HepG2 (cell line): Measurements from ENCODE around the gene ATP13A2.

Source experiments
- ASH2L ChIP-seq: fragments of 300-600, 200-600 bp; sonication (generic); IDR thresholded peaks from 2 replicates; pipeline ENCODE4 v1.7.0; 2017; ENCODE audit warnings: low read depth, mild to moderate bottlenecking, moderate library complexity, mixed read lengths, low read length; ENCODE audit not compliant: insufficient read length
- CENPT ChIP-seq: sonication (generic); formaldehyde crosslinking; IDR thresholded peaks from 2 replicates; pipeline ENCODE4 v1.8.0; 2022; ENCODE audit warnings: low read depth, mild to moderate bottlenecking, moderate library complexity, missing genetic modification reagents
- CREB1 ChIP-seq, 2 experiments: fragments of 450-650 bp in 1 of 2; IDR thresholded peaks; 2 replicates each; pipeline ENCODE4 v1.6.1; 2016 to 2017; ENCODE audit warnings: control low read depth in 1 of 2, mild to moderate bottlenecking in 1 of 2, missing compliant biosample characterization in 1 of 2, missing genetic modification characterization in 1 of 2
- NCOA1 ChIP-seq: sonication (generic); formaldehyde crosslinking; IDR thresholded peaks from 2 replicates; pipeline ENCODE4 v1.9.0; 2021; ENCODE audit warnings: missing genetic modification reagents
- POLR2AphosphoS5 ChIP-seq: IDR thresholded peaks from 2 replicates; pipeline ENCODE4 v1.6.1; 2012; ENCODE audit warnings: low read depth, low read length
- SUZ12 ChIP-seq: fragments of 150-350 bp; IDR thresholded peaks from 2 replicates; pipeline ENCODE4 v1.6.1; 2014; ENCODE audit warnings: low read depth, low read length
- ZNF207 ChIP-seq: fragments of 450-650 bp; IDR thresholded peaks from 2 replicates; pipeline ENCODE4 v1.6.1; 2016; ENCODE audit warnings: antibody characterized with exemption, borderline replicate concordance
- TF ChIP-seq, protein P1 (sequence below): sonication (generic); formaldehyde crosslinking; IDR thresholded peaks from 2 replicates; pipeline ENCODE4 v1.4.0; 2020; ENCODE audit warnings: missing genetic modification reagents
- TF ChIP-seq, protein P2 (sequence below): sonication (generic); formaldehyde crosslinking; IDR thresholded peaks from 2 replicates; pipeline ENCODE4 v1.5.0; 2020; ENCODE audit warnings: mild to moderate bottlenecking, missing genetic modification reagents, moderate library complexity
- TF ChIP-seq, protein P3 (sequence below): sonication (generic); formaldehyde crosslinking; IDR thresholded peaks from 2 replicates; pipeline ENCODE4 v1.4.0; 2020; ENCODE audit warnings: missing genetic modification reagents
- TF ChIP-seq, protein P4 (sequence below): sonication (generic); formaldehyde crosslinking; IDR thresholded peaks from 2 replicates; pipeline ENCODE4 v1.9.0; 2021; ENCODE audit warnings: mild to moderate bottlenecking, missing genetic modification reagents
- TF ChIP-seq, protein P5 (sequence below): sonication (generic); formaldehyde crosslinking; IDR thresholded peaks from 2 replicates; pipeline ENCODE4 v1.4.0; 2020; ENCODE audit warnings: low read depth, mild to moderate bottlenecking, missing genetic modification reagents

DNA sequence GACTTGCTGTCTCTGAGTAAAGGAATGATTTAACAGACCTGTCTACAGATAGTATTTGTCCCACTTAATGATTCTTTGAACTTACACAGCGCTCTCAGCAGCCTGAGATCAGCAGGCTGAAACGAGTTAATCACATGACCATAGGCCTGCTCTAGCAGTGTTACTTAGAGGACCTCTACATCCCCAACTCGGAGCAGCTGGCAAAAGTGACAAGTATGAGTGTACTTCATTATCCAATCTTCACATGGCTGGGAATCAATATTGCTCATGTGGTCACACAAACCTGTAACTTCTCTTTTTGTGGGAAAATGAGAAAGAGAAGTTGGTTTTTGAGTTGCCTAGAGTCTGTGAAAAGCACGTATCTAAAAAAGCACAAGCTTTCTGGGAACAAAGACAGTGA is 11.4 kb upstream of the ATP13A2 start:
- no peak for TF ChIP-seq ZNF207
- TF ChIP-seq, protein P1, sequence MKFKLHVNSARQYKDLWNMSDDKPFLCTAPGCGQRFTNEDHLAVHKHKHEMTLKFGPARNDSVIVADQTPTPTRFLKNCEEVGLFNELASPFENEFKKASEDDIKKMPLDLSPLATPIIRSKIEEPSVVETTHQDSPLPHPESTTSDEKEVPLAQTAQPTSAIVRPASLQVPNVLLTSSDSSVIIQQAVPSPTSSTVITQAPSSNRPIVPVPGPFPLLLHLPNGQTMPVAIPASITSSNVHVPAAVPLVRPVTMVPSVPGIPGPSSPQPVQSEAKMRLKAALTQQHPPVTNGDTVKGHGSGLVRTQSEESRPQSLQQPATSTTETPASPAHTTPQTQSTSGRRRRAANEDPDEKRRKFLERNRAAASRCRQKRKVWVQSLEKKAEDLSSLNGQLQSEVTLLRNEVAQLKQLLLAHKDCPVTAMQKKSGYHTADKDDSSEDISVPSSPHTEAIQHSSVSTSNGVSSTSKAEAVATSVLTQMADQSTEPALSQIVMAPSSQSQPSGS = no peak
- TF ChIP-seq ASH2L = no peak
- no peak for TF ChIP-seq CREB1 (IDR thresholded peaks at IDR 0.05)
- no peak for TF ChIP-seq CREB1 (CRISPR knock-in tag; IDR thresholded peaks at IDR 0.05)
- TF ChIP-seq, protein P2, sequence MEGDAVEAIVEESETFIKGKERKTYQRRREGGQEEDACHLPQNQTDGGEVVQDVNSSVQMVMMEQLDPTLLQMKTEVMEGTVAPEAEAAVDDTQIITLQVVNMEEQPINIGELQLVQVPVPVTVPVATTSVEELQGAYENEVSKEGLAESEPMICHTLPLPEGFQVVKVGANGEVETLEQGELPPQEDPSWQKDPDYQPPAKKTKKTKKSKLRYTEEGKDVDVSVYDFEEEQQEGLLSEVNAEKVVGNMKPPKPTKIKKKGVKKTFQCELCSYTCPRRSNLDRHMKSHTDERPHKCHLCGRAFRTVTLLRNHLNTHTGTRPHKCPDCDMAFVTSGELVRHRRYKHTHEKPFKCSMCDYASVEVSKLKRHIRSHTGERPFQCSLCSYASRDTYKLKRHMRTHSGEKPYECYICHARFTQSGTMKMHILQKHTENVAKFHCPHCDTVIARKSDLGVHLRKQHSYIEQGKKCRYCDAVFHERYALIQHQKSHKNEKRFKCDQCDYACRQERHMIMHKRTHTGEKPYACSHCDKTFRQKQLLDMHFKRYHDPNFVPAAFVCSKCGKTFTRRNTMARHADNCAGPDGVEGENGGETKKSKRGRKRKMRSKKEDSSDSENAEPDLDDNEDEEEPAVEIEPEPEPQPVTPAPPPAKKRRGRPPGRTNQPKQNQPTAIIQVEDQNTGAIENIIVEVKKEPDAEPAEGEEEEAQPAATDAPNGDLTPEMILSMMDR (CRISPR knock-in tag) = no peak
- no peak for TF ChIP-seq SUZ12
- TF ChIP-seq CENPT (CRISPR knock-in tag) = no peak
- TF ChIP-seq, protein P3, sequence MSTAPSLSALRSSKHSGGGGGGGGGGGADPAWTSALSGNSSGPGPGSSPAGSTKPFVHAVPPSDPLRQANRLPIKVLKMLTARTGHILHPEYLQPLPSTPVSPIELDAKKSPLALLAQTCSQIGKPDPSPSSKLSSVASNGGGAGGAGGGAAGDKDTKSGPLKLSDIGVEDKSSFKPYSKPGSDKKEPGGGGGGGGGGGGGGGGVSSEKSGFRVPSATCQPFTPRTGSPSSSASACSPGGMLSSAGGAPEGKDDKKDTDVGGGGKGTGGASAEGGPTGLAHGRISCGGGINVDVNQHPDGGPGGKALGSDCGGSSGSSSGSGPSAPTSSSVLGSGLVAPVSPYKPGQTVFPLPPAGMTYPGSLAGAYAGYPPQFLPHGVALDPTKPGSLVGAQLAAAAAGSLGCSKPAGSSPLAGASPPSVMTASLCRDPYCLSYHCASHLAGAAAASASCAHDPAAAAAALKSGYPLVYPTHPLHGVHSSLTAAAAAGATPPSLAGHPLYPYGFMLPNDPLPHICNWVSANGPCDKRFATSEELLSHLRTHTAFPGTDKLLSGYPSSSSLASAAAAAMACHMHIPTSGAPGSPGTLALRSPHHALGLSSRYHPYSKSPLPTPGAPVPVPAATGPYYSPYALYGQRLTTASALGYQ = no peak
- no peak for TF ChIP-seq NCOA1
- TF ChIP-seq, protein P4, sequence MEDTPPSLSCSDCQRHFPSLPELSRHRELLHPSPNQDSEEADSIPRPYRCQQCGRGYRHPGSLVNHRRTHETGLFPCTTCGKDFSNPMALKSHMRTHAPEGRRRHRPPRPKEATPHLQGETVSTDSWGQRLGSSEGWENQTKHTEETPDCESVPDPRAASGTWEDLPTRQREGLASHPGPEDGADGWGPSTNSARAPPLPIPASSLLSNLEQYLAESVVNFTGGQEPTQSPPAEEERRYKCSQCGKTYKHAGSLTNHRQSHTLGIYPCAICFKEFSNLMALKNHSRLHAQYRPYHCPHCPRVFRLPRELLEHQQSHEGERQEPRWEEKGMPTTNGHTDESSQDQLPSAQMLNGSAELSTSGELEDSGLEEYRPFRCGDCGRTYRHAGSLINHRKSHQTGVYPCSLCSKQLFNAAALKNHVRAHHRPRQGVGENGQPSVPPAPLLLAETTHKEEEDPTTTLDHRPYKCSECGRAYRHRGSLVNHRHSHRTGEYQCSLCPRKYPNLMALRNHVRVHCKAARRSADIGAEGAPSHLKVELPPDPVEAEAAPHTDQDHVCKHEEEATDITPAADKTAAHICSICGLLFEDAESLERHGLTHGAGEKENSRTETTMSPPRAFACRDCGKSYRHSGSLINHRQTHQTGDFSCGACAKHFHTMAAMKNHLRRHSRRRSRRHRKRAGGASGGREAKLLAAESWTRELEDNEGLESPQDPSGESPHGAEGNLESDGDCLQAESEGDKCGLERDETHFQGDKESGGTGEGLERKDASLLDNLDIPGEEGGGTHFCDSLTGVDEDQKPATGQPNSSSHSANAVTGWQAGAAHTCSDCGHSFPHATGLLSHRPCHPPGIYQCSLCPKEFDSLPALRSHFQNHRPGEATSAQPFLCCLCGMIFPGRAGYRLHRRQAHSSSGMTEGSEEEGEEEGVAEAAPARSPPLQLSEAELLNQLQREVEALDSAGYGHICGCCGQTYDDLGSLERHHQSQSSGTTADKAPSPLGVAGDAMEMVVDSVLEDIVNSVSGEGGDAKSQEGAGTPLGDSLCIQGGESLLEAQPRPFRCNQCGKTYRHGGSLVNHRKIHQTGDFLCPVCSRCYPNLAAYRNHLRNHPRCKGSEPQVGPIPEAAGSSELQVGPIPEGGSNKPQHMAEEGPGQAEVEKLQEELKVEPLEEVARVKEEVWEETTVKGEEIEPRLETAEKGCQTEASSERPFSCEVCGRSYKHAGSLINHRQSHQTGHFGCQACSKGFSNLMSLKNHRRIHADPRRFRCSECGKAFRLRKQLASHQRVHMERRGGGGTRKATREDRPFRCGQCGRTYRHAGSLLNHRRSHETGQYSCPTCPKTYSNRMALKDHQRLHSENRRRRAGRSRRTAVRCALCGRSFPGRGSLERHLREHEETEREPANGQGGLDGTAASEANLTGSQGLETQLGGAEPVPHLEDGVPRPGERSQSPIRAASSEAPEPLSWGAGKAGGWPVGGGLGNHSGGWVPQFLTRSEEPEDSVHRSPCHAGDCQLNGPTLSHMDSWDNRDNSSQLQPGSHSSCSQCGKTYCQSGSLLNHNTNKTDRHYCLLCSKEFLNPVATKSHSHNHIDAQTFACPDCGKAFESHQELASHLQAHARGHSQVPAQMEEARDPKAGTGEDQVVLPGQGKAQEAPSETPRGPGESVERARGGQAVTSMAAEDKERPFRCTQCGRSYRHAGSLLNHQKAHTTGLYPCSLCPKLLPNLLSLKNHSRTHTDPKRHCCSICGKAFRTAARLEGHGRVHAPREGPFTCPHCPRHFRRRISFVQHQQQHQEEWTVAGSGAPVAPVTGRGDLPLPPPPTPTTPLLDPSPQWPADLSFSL (CRISPR knock-in tag) = no peak
- TF ChIP-seq, protein P5, sequence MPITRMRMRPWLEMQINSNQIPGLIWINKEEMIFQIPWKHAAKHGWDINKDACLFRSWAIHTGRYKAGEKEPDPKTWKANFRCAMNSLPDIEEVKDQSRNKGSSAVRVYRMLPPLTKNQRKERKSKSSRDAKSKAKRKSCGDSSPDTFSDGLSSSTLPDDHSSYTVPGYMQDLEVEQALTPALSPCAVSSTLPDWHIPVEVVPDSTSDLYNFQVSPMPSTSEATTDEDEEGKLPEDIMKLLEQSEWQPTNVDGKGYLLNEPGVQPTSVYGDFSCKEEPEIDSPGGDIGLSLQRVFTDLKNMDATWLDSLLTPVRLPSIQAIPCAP (CRISPR knock-in tag) = no peak
- no peak for TF ChIP-seq POLR2AphosphoS5
